Spleen (tissue), 7 donors: ENCODE data around the gene LSM7.

ENCODE experiments used
- POLR2A ChIP-seq, 3 donors: fragments of 450-650 bp; IDR thresholded peaks; one replicate each; pipeline ENCODE4 v1.5.1; 2017; ENCODE audit warnings: antibody characterized with exemption in 3 of 3, mild to moderate bottlenecking in 1 of 3
- POLR2AphosphoS5 ChIP-seq, 3 donors: sonication (generic); formaldehyde crosslinking; IDR thresholded peaks; one replicate each; pipeline ENCODE4 v1.5.1; 2017; ENCODE audit warnings: antibody characterized with exemption in 3 of 3
- TF ChIP-seq, protein P1 (sequence below), 11 experiments: fragments of 200-600 bp in 7 of 11; fragments of 450-650 bp in 4 of 11; sonication (generic) in 4 of 11; IDR thresholded peaks in 8 of 11; conservative IDR thresholded peaks in 3 of 11; 1 replicate in 7 of 11; 2 replicates in 4 of 11; pipeline versions ENCODE4 v1.4.0 to v1.8.0; 2016 to 2021; ENCODE audit warnings: antibody characterized with exemption in 11 of 11, inconsistent platforms in 4 of 11, mild to moderate bottlenecking in 1 of 11
- donor health status: DM: no; HTN: no; CAD: no; lungs with moderate emphysema.
- donor health status: DM: no; HTN: no; CAD: no.
- donor health status: DM: no; HTN: no; CAD: no.

DNA sequence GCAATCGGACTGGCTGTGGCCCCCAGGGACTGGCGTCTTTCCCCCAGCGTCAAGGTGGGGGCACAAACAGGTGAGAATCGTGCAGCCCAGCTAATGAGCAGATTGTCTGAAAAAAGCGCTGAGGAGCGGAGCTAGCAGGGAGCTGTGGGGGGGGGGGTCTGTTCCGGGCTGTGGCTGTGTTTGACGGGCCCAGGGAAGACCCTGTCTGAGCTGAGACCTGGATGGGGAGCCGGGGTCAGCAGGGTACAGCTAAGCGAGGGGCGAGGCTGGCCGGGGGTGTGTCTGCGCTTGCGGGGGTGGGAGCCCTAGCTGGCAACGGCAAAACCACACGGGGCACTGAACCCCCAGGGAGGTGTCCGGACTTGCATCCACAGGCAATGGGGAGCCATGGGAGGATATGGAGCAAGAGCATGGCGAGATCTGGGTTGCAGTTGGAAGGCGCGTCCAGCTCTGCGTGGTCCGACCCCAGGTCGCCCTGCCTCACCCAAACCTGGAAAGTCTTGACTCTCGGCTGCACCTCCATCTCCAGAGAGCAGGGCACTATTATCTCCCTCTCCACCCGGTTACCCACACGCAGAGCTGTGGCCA, 25.1 kb downstream of the LSM7 start:
- TF ChIP-seq, protein P1, sequence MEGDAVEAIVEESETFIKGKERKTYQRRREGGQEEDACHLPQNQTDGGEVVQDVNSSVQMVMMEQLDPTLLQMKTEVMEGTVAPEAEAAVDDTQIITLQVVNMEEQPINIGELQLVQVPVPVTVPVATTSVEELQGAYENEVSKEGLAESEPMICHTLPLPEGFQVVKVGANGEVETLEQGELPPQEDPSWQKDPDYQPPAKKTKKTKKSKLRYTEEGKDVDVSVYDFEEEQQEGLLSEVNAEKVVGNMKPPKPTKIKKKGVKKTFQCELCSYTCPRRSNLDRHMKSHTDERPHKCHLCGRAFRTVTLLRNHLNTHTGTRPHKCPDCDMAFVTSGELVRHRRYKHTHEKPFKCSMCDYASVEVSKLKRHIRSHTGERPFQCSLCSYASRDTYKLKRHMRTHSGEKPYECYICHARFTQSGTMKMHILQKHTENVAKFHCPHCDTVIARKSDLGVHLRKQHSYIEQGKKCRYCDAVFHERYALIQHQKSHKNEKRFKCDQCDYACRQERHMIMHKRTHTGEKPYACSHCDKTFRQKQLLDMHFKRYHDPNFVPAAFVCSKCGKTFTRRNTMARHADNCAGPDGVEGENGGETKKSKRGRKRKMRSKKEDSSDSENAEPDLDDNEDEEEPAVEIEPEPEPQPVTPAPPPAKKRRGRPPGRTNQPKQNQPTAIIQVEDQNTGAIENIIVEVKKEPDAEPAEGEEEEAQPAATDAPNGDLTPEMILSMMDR (IDR thresholded peaks at IDR 0.05 in 8 of 11, conservative IDR thresholded peaks at IDR 0.05 in 3 of 11), result no peak
- peak in 1 of 3 donors; percentile 57 for TF ChIP-seq POLR2AphosphoS5 (IDR thresholded peaks at IDR 0.05)
- TF ChIP-seq POLR2A (IDR thresholded peaks at IDR 0.05), result no peak
